Gastroesophageal sphincter (tissue), 4 donors: ENCODE measurements around the gene TIMM8A. TPM values are rescaled to one million over a fixed set of nuclear protein-coding genes. Genes with fewer than 3 reads are reported as not detected.

Experiments
- ATAC-seq: fragments of 150-250 bp; one replicate; pipeline ENCODE4 v1.9.1; 2016; ENCODE audit warnings: mild to moderate bottlenecking, moderate library complexity
- H3K27ac ChIP-seq, 4 donors: fragments of 200-600 bp; sonication (generic) in 3 of 4; 1 replicate in 3 of 4; 2 replicates in 1 of 4; pipeline ENCODE4 v1.5.1; 2016 to 2019
- H3K27me3 ChIP-seq: fragments of 200-600 bp; sonication (generic); one replicate; pipeline ENCODE4 v1.5.1; 2019
- H3K36me3 ChIP-seq, 2 donors: fragments of 200-600 bp; sonication (generic); one replicate each; pipeline ENCODE4 v1.5.1; 2019; ENCODE audit warnings: control low read depth in 1 of 2
- H3K4me1 ChIP-seq, 3 donors: fragments of 200-600 bp; sonication (generic); 1 replicate in 2 of 3; 2 replicates in 1 of 3; pipeline ENCODE4 v1.5.1; 2016 to 2019; ENCODE audit warnings: control low read depth in 2 of 3
- H3K4me3 ChIP-seq, 2 donors: fragments of 200-600 bp; sonication (generic); one replicate each; pipeline ENCODE4 v1.5.1; 2019; ENCODE audit warnings: mild to moderate bottlenecking in 1 of 2, moderate library complexity in 1 of 2
- H3K9me3 ChIP-seq, 3 donors: fragments of 200-600 bp; sonication (generic); one replicate each; pipeline ENCODE4 v1.5.1; 2017 to 2019; ENCODE audit warnings: control low read depth in 2 of 3
- EP300 ChIP-seq: sonication (generic); formaldehyde crosslinking; IDR thresholded peaks from one replicate; pipeline ENCODE4 v1.6.1; 2017; ENCODE audit warnings: antibody characterized with exemption, mild to moderate bottlenecking
- POLR2A ChIP-seq, 2 donors: fragments of 450-650 bp; IDR thresholded peaks; one replicate each; pipeline ENCODE4 v1.6.1; 2017; ENCODE audit warnings: antibody characterized with exemption in 2 of 2, mild to moderate bottlenecking in 2 of 2, moderate library complexity in 1 of 2
- POLR2AphosphoS5 ChIP-seq: sonication (generic); formaldehyde crosslinking; IDR thresholded peaks from one replicate; pipeline ENCODE4 v1.6.1; 2017; ENCODE audit warnings: antibody characterized with exemption
- WGBS, 2 donors: methylation state at CpG; one replicate each; pipeline ENCODE4 v1.1.5; 2018; ENCODE audit warnings: low coverage in 1 of 2; 5-methylcytosine and 5-hydroxymethylcytosine counted together
- total RNA-seq, 4 donors: library from RNA; depleted of rRNA; stranded (reverse); fragments of >200 nt; gene quantifications; one replicate each; pipeline ENCODE4 v1.1.0, GENCODE V29; 2016
- TF ChIP-seq, protein P1 (sequence below), 4 experiments: fragments of 200-600 bp in 2 of 4; fragments of 450-650 bp in 2 of 4; sonication (generic) in 1 of 4; IDR thresholded peaks; one replicate each; pipeline ENCODE4 v1.5.1; 2017 to 2019; ENCODE audit warnings: antibody characterized with exemption in 4 of 4, mild to moderate bottlenecking in 2 of 4, moderate library complexity in 2 of 4

TIMM8A gene
- total RNA-seq, 4 donors from 2014 or later = 1.5 to 7.1 (median 5.3) TPM

DNA sequence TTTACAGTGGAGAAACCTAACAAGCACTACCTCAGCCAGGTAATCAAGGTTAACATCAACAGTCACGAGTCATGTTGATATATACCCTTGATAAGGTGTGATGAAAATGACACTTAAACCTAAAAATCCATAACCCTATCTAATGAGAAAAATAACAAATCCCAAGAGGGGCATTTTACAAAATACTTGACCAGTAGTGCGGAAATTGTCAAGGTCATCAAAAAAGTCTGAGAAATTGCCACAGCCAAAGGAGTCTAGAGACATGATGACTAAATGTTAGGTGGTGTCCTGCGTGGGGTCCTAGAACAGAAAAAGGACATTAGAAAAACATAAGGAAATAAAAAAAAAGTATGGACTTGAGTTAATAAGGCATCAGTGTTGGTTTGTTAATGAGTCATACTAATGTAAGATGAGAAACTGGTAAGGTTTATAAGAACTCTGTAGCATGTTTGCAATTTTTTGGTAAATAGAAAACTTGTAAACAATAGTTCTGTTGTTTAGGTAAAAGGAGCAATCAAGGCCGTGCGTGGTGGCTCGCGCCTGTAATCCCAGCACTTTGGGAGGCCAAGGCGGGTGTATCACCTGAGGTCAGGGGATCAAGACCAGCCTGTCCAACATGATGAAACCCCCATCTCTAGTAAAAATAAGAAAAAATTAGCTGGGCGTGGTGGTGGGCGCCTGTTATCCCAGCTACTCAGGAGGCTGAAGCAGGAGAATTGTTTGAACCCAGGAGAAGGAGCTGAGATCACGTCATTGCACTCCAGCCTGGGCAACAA is 45.2 kb upstream of the TIMM8A start:
- WGBS, 2 donors = 80 to 85% methylated on average over 3 to 10 of the region's 11 CpGs
- H3K36me3 ChIP-seq = peaks cover 0 to 19% of the 10 kb centered on the region in 2 donors
- TF ChIP-seq POLR2A (IDR thresholded peaks at IDR 0.05) (no peak), EP300 (no peak), POLR2AphosphoS5 (no peak)
- TF ChIP-seq, protein P1, sequence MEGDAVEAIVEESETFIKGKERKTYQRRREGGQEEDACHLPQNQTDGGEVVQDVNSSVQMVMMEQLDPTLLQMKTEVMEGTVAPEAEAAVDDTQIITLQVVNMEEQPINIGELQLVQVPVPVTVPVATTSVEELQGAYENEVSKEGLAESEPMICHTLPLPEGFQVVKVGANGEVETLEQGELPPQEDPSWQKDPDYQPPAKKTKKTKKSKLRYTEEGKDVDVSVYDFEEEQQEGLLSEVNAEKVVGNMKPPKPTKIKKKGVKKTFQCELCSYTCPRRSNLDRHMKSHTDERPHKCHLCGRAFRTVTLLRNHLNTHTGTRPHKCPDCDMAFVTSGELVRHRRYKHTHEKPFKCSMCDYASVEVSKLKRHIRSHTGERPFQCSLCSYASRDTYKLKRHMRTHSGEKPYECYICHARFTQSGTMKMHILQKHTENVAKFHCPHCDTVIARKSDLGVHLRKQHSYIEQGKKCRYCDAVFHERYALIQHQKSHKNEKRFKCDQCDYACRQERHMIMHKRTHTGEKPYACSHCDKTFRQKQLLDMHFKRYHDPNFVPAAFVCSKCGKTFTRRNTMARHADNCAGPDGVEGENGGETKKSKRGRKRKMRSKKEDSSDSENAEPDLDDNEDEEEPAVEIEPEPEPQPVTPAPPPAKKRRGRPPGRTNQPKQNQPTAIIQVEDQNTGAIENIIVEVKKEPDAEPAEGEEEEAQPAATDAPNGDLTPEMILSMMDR (IDR thresholded peaks at IDR 0.05) = no peak
- H3K9me3 ChIP-seq = no peaks in the 10 kb centered on the region
- H3K27me3 ChIP-seq = no peaks in the 10 kb centered on the region
- no peak overlapping the region for H3K4me3 ChIP-seq
- no peak for ATAC-seq
- H3K27ac ChIP-seq = no peak overlapping the region
- peaks cover 0 to 3% (median 0%) of the 10 kb centered on the region in 3 donors for H3K4me1 ChIP-seq

DNA sequence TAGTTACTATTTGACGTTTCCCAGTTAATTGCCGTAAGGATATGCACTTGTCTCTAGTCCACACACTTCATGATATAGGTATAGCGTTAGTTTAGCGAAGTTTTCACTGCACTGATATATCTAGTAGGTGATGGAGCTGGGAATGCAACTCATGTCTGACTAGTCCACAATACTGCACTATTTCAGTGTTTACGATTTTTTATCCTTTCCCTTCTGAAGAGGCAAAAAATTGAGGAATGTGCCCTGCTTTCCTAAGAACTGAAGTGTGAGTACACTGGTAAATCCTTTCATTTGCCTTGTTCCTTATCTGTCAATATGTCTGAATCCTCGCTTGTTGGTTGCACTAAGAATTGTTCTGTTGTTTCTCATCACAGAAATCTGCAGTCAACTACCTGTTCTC is 43.3 kb upstream of the TIMM8A start:
- no peak for ATAC-seq
- TF ChIP-seq POLR2AphosphoS5 = no peak
- no peak for TF ChIP-seq POLR2A (IDR thresholded peaks at IDR 0.05)
- TF ChIP-seq EP300 = no peak
- TF ChIP-seq, protein P1 (IDR thresholded peaks at IDR 0.05) = no peak
- H3K36me3 ChIP-seq = peaks cover 0 to 19% of the 10 kb centered on the region in 2 donors
- no peaks in the 10 kb centered on the region for H3K9me3 ChIP-seq
- H3K27ac ChIP-seq = peak overlapping the region in 3 of 4 donors; percentile 78 to 82 (median 79)
- peak overlapping the region in 1 of 2 donors; percentile 54 for H3K4me3 ChIP-seq
- H3K4me1 ChIP-seq = peaks cover 0 to 3% (median 0%) of the 10 kb centered on the region in 3 donors
- 63 to 77% methylated on average over 2 to 6 of the region's 6 CpGs for WGBS, 2 donors
- H3K27me3 ChIP-seq = no peaks in the 10 kb centered on the region

DNA sequence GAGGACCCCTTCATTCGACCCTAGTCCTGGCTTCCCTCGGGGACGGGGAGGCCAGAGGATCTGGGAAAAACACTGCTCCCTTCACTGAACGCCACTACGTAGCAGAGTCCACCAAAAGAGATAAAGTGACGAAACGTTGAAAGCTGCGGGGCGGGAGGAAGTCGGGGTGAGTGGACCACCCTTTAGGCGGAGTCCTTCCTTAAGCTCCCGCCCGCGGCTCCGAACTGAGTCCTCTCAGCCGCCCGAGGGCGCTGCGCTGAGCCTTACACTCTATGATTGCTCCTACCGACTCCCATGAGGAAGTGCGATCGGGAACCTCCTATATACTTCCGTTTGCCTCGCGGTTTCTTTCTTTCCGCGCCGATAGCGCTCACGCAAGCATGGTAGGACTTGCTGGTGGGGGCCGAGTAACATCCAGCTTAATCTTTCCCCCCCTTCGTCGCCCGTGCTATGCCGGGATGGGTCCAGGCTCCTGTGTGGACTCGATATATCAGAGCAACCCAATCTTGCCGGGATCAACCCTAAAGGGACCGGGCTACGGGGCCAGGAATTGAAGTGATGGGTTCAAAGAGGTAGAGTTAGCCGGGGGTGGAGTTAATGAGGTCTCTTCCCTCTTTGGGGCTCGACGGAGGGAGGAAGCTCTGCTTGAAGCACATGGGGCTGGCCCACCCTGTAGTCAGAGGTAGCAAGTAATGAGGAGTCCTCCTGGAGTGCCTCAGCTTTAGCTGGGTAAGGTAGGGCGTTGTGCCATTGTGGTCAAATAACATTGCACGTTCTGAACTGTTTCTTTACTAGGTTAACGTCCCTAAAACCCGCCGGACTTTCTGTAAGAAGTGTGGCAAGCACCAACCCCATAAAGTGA is 42.4 kb upstream of the TIMM8A start, which contains the start of gene RPL36A:
Gene RPL36A (plus strand): TSS at position 348 of the 862 bp plus-strand sequence. CDS start 33 bp downstream, at position 381.
- H3K27me3 ChIP-seq = no peaks in the 10 kb centered on the region
- ATAC-seq = peak; percentile 96
- H3K27ac ChIP-seq = peak within 1 kb of the TSS; percentile 78 to 91 (median 80)
- H3K36me3 ChIP-seq = peaks cover 0 to 10% of the 10 kb centered on the region in 2 donors
- no peak for TF ChIP-seq EP300
- TF ChIP-seq POLR2A (IDR thresholded peaks at IDR 0.05) = peak; percentile 70 to 71
- TF ChIP-seq, protein P1 (IDR thresholded peaks at IDR 0.05) = peak; percentile 40 to 77 (median 60)
- peak; percentile 96 for TF ChIP-seq POLR2AphosphoS5
- H3K4me1 ChIP-seq = peaks cover 0 to 3% (median 0%) of the 10 kb centered on the region in 3 donors
- 0 to 32% methylated on average over 1 to 20 of the region's 47 CpGs for WGBS, 2 donors
- H3K4me3 ChIP-seq = peak within 1 kb of the TSS; percentile 54 to 92
- no peaks in the 10 kb centered on the region for H3K9me3 ChIP-seq

DNA sequence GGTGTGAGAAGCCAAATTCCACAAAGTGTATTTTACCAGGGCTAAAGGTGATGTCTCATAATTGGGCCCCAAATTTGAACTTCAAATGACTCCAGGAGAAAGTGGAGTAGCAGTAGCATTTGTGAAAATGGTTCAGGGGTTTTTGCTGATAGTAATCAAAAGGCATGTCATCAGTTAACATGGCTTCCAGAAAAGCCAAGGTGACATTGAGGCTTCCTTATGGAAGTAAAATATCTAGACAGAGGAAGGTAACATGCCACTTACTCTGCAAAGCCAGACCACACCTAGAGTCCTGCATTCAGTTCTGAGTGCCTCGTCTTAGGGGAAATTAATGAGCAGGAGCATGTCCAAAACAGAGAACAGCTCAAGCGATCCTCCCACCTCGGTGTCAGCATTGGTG is 40.1 kb upstream of the TIMM8A start:
- Histone ChIP-seq H3K4me1 (peaks cover 0 to 3% (median 0%) of the 10 kb centered on the region in 3 donors), H3K4me3 (no peak overlapping the region), H3K36me3 (peaks cover 0 to 6% of the 10 kb centered on the region in 2 donors), H3K27ac (no peak overlapping the region), H3K9me3 (no peaks in the 10 kb centered on the region), H3K27me3 (no peaks in the 10 kb centered on the region)
- WGBS, 2 donors = 81% methylated on average over 3 of the region's 3 CpGs; no CpG with 5 or more reads in 1 of the 2 donors
- TF ChIP-seq POLR2AphosphoS5 (no peak), EP300 (no peak), POLR2A (IDR thresholded peaks at IDR 0.05) (no peak)
- TF ChIP-seq, protein P1 (IDR thresholded peaks at IDR 0.05) = no peak
- ATAC-seq = no peak
